HepG2 (cell line): ENCODE measurements around the gene PLXNC1.

Source experiments
- AGO2 ChIP-seq: fragments of 200-400 bp; formaldehyde crosslinking; optimal IDR thresholded peaks from 2 replicates; pipeline ENCODE3; 2017; ENCODE audit warnings: mild to moderate bottlenecking, low read depth, low read length, moderate library complexity
- CHD2 ChIP-seq: IDR thresholded peaks from 2 replicates; pipeline ENCODE4 v1.6.1; 2011; ENCODE audit warnings: low read depth, low read length, improper control_type of control experiment
- CTCF ChIP-seq: sonication (generic); formaldehyde crosslinking; IDR thresholded peaks from 2 replicates; pipeline ENCODE4 v1.5.0; 2020; ENCODE audit warnings: mild to moderate bottlenecking, missing genetic modification reagents, moderate library complexity
- FOXM1 ChIP-seq: sonication (generic); formaldehyde crosslinking; IDR thresholded peaks from 2 replicates; pipeline ENCODE4 v1.5.0; 2020; ENCODE audit warnings: missing genetic modification reagents
- HCFC1 ChIP-seq: fragments of 150-350 bp; IDR thresholded peaks from 2 replicates; pipeline ENCODE4 v1.6.1; 2014; ENCODE audit warnings: low read depth, low read length
- KLF13 ChIP-seq: sonication (generic); formaldehyde crosslinking; IDR thresholded peaks from 2 replicates; pipeline ENCODE4 v1.4.0; 2020; ENCODE audit warnings: mild to moderate bottlenecking, missing genetic modification reagents
- RFX5 ChIP-seq: IDR thresholded peaks from 2 replicates; pipeline ENCODE4 v1.6.1; 2011; ENCODE audit warnings: low read depth, low read length, improper control_type of control experiment
- SIN3A ChIP-seq: IDR thresholded peaks from 2 replicates; pipeline ENCODE4 v1.6.1; 2011; ENCODE audit warnings: low read depth, mild to moderate bottlenecking, control low read depth, low read length, borderline replicate concordance
- TAF1 ChIP-seq: sonication (generic); formaldehyde crosslinking; IDR thresholded peaks from 2 replicates; pipeline ENCODE4 v1.4.0; 2020; ENCODE audit warnings: missing genetic modification reagents
- ZSCAN22 ChIP-seq: sonication (generic); formaldehyde crosslinking; IDR thresholded peaks from 2 replicates; pipeline ENCODE4 v1.4.0; 2020; ENCODE audit warnings: mild to moderate bottlenecking, missing genetic modification reagents

- no peak for TF ChIP-seq RFX5
- TF ChIP-seq KLF13: no peak
- no peak for TF ChIP-seq FOXM1 (CRISPR knock-in tag)
- TF ChIP-seq ZSCAN22 (CRISPR knock-in tag): no peak
- TF ChIP-seq AGO2: no peak
- no peak for TF ChIP-seq CHD2
- no peak for TF ChIP-seq HCFC1
- no peak for TF ChIP-seq SIN3A
- TF ChIP-seq CTCF (CRISPR knock-in tag): peak; percentile 65
- no peak for TF ChIP-seq TAF1
Observed at GRCh38 chr12:94145191-94145983, 3.0 kb upstream of the PLXNC1 start.
